Activated CD8-positive, alpha-beta T cell treated with anti-CD3 and anti-CD28 coated beads for 36 hours (primary cell): Measurements from ENCODE around the gene IFT27. TPM values are rescaled to one million over a fixed set of nuclear protein-coding genes. Genes with fewer than 3 reads are reported as not detected.

Experiments
- ATAC-seq: fragments of 200-7000 bp; cut with Tn5 transposase; one replicate; pipeline ENCODE4 v1.10.0; 2021; ENCODE audit warnings: mild to moderate bottlenecking, moderate library complexity
- CTCF ChIA-PET: fragments of 350-600 bp; sonication (Branson Sonifier 250); formaldehyde crosslinking; loops from one replicate; lab custom pipeline; 2021; ENCODE audit warnings: antibody characterized with exemption; lab: Charles Lee
- POLR2A ChIA-PET: fragments of 350-600 bp; sonication (Branson Sonifier 250); formaldehyde crosslinking; loops from one replicate; lab custom pipeline; 2021; ENCODE audit warnings: antibody characterized with exemption; lab: Charles Lee
- DNase-seq: peaks from one replicate; pipeline ENCODE4 v3.0.0-alpha.2; 2020
- H3K27ac Mint-ChIP-seq: one replicate; pipeline ENCODE4 v1.8.0; 2021; ENCODE audit warnings: mild to moderate bottlenecking, mixed read lengths
- H3K27me3 Mint-ChIP-seq: one replicate; pipeline ENCODE4 v1.8.0; 2021; ENCODE audit warnings: mixed read lengths
- H3K36me3 Mint-ChIP-seq: one replicate; pipeline ENCODE4 v1.8.0; 2021; ENCODE audit warnings: low read depth, mixed read lengths
- H3K4me1 Mint-ChIP-seq: one replicate; pipeline ENCODE4 v1.8.0; 2021; ENCODE audit warnings: low read depth, mixed read lengths
- H3K4me3 Mint-ChIP-seq: one replicate; pipeline ENCODE4 v1.8.0; 2021; ENCODE audit warnings: mild to moderate bottlenecking, moderate library complexity, mixed read lengths
- H3K9me3 Mint-ChIP-seq: one replicate; pipeline ENCODE4 v1.8.0; 2021; ENCODE audit warnings: mixed read lengths
- CTCF ChIP-seq: fragments of 200-600 bp; IDR thresholded peaks from one replicate; pipeline ENCODE4 v1.8.0; 2022; ENCODE audit warnings: antibody characterized with exemption, mild to moderate bottlenecking
- intact Hi-C: fragments of 100-400 bp; cut with micrococcal nuclease; formaldehyde crosslinking; loops from one replicate; pipeline ENCODE4 v1.10.0; 2022
- total RNA-seq, 2 experiments: library from RNA; stranded (reverse); gene quantifications; one replicate each; pipeline ENCODE4 v1.2.3, GENCODE V29; 2021

Gene IFT27
- total RNA-seq, 2 experiments from 2014 or later: 20.0 to 21.9 TPM

- H3K27ac Mint-ChIP-seq: no peak overlapping the region
- no peaks in the 10 kb centered on the region for H3K27me3 Mint-ChIP-seq
- DNase-seq: no peak
- ATAC-seq: no peak
- POLR2A ChIA-PET: no interaction called here
- CTCF ChIA-PET: interaction anchor here (0.8 to 1.1 kb wide), 2 partner anchors 9 kb away, joined by 3 read pairs; partner anchors contain the start of gene IFT27
- intact Hi-C loops: no loop called here
- H3K9me3 Mint-ChIP-seq: no peaks in the 10 kb centered on the region
- no peak overlapping the region for H3K4me3 Mint-ChIP-seq
- H3K4me1 Mint-ChIP-seq: peaks cover 3% of the 10 kb centered on the region
- H3K36me3 Mint-ChIP-seq: peaks cover 4% of the 10 kb centered on the region
- no peak for TF ChIP-seq CTCF
Observed at GRCh38 chr22:36767035-36767775, 8.7 kb downstream of the IFT27 start.

- ChIA-PET POLR2A (no interaction called here), CTCF (interaction anchor here (0.6 to 1.2 kb wide), 3 partner anchors 9 to 248 kb away, joined by 3 to 5 read pairs (median 3); no protein-coding TSS in a partner anchor)
- intact Hi-C loops: no loop called here
Observed at GRCh38 chr22:36765943-36766450, 9.9 kb downstream of the IFT27 start.

GRCh38 chr22:36765131-36765942, 10.6 kb downstream of the IFT27 start:
- peaks cover 3% of the 10 kb centered on the region for H3K4me1 Mint-ChIP-seq
- H3K9me3 Mint-ChIP-seq: no peaks in the 10 kb centered on the region
- H3K27me3 Mint-ChIP-seq: no peaks in the 10 kb centered on the region
- H3K27ac Mint-ChIP-seq: no peak overlapping the region
- intact Hi-C loops: no loop called here
- ChIA-PET POLR2A (no interaction called here), CTCF (interaction anchor here (0.6 to 1.2 kb wide), 3 partner anchors 10 to 248 kb away, joined by 3 to 5 read pairs (median 3); no protein-coding TSS in a partner anchor)
- ATAC-seq (no peak), DNase-seq (no peak)
- no peak for TF ChIP-seq CTCF
- H3K4me3 Mint-ChIP-seq: no peak overlapping the region
- peaks cover 2% of the 10 kb centered on the region for H3K36me3 Mint-ChIP-seq

More at GRCh38 chr22:36765943-36766450, 9.9 kb downstream of the IFT27 start:
- no peak overlapping the region for H3K27ac Mint-ChIP-seq
- DNase-seq (no peak), ATAC-seq (no peak)
- no peak for TF ChIP-seq CTCF
- H3K27me3 Mint-ChIP-seq: no peaks in the 10 kb centered on the region
- H3K4me1 Mint-ChIP-seq: peaks cover 3% of the 10 kb centered on the region
- H3K9me3 Mint-ChIP-seq: no peaks in the 10 kb centered on the region
- peaks cover 2% of the 10 kb centered on the region for H3K36me3 Mint-ChIP-seq
- H3K4me3 Mint-ChIP-seq: no peak overlapping the region

- no peak for TF ChIP-seq CTCF
- no peak for DNase-seq
- ChIA-PET CTCF (no interaction called here), POLR2A (no interaction called here)
- no peak for ATAC-seq
- H3K27ac Mint-ChIP-seq: no peak overlapping the region
- no peaks in the 10 kb centered on the region for H3K27me3 Mint-ChIP-seq
- H3K36me3 Mint-ChIP-seq: peaks cover 2% of the 10 kb centered on the region
- H3K4me3 Mint-ChIP-seq: no peak overlapping the region
- peaks cover 3% of the 10 kb centered on the region for H3K4me1 Mint-ChIP-seq
- intact Hi-C loops: no loop called here
- no peaks in the 10 kb centered on the region for H3K9me3 Mint-ChIP-seq
Observed at GRCh38 chr22:36764641-36765040, 11.3 kb downstream of the IFT27 start.
